Endodermal cell (in vitro differentiated cells): ENCODE results near the gene PDE4D. TPM values are rescaled to one million over a fixed set of nuclear protein-coding genes. Genes with fewer than 3 reads are reported as not detected.

Experiments
- DNase-seq: peaks from one replicate; pipeline ENCODE4 v3.0.0-alpha.2; 2017
- H3K27ac ChIP-seq: 2 replicates; pipeline ENCODE4 v1.5.1; 2013; ENCODE audit warnings: mild to moderate bottlenecking, low read depth, low read length, moderate library complexity
- H3K27me3 ChIP-seq: 2 replicates; pipeline ENCODE4 v1.6.1; 2013; ENCODE audit warnings: mild to moderate bottlenecking, low read length, moderate library complexity; ENCODE audit not compliant: insufficient read depth, control insufficient read depth, poor library complexity, severe bottlenecking
- H3K36me3 ChIP-seq: 2 replicates; pipeline ENCODE4 v1.7.0; 2013; ENCODE audit warnings: mild to moderate bottlenecking, low read length, moderate library complexity; ENCODE audit not compliant: control insufficient read depth, insufficient read depth
- H3K4me1 ChIP-seq: one replicate; pipeline ENCODE4 v1.7.0; 2013; ENCODE audit warnings: low read length; ENCODE audit not compliant: control insufficient read depth, insufficient read depth
- H3K4me3 ChIP-seq: 2 replicates; pipeline ENCODE4 v1.5.1; 2013; ENCODE audit warnings: mild to moderate bottlenecking, low read length, moderate library complexity
- H3K9ac ChIP-seq: 2 replicates; pipeline ENCODE4 v1.6.1; 2013; ENCODE audit warnings: mild to moderate bottlenecking, low read length, moderate library complexity; ENCODE audit not compliant: poor library complexity, severe bottlenecking; ENCODE audit errors: extremely low read depth
- H3K9me3 ChIP-seq: 2 replicates; pipeline ENCODE4 v1.6.1; 2013; ENCODE audit warnings: mild to moderate bottlenecking, low read length, moderate library complexity; ENCODE audit not compliant: control insufficient read depth
- H3K27ac Mint-ChIP-seq: 2 replicates; pipeline ENCODE4 v1.8.0; 2020; ENCODE audit warnings: mixed read lengths
- H3K27me3 Mint-ChIP-seq: 2 replicates; pipeline ENCODE4 v1.8.0; 2021; ENCODE audit warnings: mild to moderate bottlenecking, mixed read lengths; ENCODE audit not compliant: insufficient read depth
- H3K36me3 Mint-ChIP-seq: 2 replicates; pipeline ENCODE4 v1.8.0; 2020; ENCODE audit warnings: low read depth, mixed read lengths
- H3K4me1 Mint-ChIP-seq: 2 replicates; pipeline ENCODE4 v1.8.0; 2020; ENCODE audit warnings: mixed read lengths
- H3K4me3 Mint-ChIP-seq: 2 replicates; pipeline ENCODE4 v1.8.0; 2020; ENCODE audit warnings: mild to moderate bottlenecking, moderate library complexity, mixed read lengths
- H3K9me3 Mint-ChIP-seq: 2 replicates; pipeline ENCODE4 v1.8.0; 2020; ENCODE audit warnings: mild to moderate bottlenecking, mixed read lengths
- whole genome bisulfite sequencing, 2 experiments: methylation state at CpG; one replicate each; pipeline versions ENCODE4 v1.1.5 to v1.1.7; 2013; ENCODE audit warnings: missing lambda C conversion rate in 2 of 2, mixed read lengths in 1 of 2; ENCODE audit not compliant: insufficient coverage in 1 of 2, insufficient read length in 1 of 2; 5-methylcytosine and 5-hydroxymethylcytosine counted together
- total RNA-seq, 2 donors: library from RNA; stranded (reverse); fragmentation: NEBNext Ultra II Directional in 1 of 2; extraction: Animal tissue kit (Norgen Biotek cat#: 25700) in 1 of 2; gene quantifications; 2 replicates in 1 of 2; 3 replicates in 1 of 2; pipeline ENCODE4 v1.2.1, GENCODE V29; 2021
- TF ChIP-seq, protein P1 (sequence below): fragments of 200-600 bp; sonication (generic); conservative IDR thresholded peaks from 2 replicates; pipeline ENCODE4 v1.5.0; 2021; ENCODE audit warnings: antibody characterized with exemption, mild to moderate bottlenecking

PDE4D gene
- total RNA-seq, 2 donors from 2014 or later = 9.2 to 11.4 TPM

DNA sequence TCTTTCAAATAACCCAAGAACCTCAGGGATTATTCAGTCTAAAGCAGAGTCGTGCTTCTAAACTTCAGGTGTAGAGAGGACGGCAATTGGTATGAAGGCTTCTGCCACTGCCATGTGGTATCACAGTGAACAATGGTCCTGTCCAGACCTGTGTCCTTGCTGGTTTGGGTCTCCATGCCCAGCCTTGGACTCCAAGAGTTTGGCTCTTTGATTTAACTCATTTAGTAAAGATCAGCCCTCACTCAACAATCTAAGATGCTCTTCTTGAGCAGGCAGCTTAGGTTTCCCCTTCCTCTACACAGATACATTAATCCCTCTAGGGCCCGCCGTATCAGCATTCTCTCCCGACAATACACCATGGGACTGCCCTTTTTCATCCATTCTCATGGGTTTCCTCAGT, 792.7 kb downstream of the PDE4D start:
- Histone ChIP-seq H3K9me3 (no peaks in the 10 kb centered on the region), H3K4me3 (no peak overlapping the region), H3K27me3 (no peaks in the 10 kb centered on the region), H3K27ac (no peak overlapping the region), H3K9ac (no peak overlapping the region), H3K4me1 (no peaks in the 10 kb centered on the region), H3K36me3 (no peaks in the 10 kb centered on the region)
- H3K9me3 Mint-ChIP-seq = no peaks in the 10 kb centered on the region
- H3K4me1 Mint-ChIP-seq = peaks cover 1% of the 10 kb centered on the region
- WGBS, 2 experiments = 95 to 96% methylated on average over 4 to 5 of the region's 5 CpGs
- H3K4me3 Mint-ChIP-seq = no peak overlapping the region
- no peaks in the 10 kb centered on the region for H3K27me3 Mint-ChIP-seq
- no peaks in the 10 kb centered on the region for H3K36me3 Mint-ChIP-seq
- no peak for DNase-seq
- TF ChIP-seq, protein P1, sequence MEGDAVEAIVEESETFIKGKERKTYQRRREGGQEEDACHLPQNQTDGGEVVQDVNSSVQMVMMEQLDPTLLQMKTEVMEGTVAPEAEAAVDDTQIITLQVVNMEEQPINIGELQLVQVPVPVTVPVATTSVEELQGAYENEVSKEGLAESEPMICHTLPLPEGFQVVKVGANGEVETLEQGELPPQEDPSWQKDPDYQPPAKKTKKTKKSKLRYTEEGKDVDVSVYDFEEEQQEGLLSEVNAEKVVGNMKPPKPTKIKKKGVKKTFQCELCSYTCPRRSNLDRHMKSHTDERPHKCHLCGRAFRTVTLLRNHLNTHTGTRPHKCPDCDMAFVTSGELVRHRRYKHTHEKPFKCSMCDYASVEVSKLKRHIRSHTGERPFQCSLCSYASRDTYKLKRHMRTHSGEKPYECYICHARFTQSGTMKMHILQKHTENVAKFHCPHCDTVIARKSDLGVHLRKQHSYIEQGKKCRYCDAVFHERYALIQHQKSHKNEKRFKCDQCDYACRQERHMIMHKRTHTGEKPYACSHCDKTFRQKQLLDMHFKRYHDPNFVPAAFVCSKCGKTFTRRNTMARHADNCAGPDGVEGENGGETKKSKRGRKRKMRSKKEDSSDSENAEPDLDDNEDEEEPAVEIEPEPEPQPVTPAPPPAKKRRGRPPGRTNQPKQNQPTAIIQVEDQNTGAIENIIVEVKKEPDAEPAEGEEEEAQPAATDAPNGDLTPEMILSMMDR = no peak
- no peak overlapping the region for H3K27ac Mint-ChIP-seq

DNA sequence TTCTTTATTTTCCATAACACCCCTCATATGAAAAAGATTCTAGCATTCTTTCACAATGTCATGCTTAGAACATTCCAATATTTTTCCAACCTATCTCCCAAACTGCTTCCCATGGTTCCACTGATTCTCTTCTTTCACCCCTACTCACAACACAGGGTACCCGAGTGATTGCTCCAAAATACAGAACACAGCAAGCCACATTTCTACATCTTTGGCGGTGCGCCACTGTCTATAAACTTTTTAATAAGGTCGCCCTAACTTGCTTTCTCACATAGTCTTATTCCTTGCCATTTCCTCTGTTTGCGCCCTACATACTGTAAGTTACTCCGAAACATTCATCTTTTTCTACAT, 793.6 kb downstream of the PDE4D start:
- no peak overlapping the region for H3K27ac Mint-ChIP-seq

DNA sequence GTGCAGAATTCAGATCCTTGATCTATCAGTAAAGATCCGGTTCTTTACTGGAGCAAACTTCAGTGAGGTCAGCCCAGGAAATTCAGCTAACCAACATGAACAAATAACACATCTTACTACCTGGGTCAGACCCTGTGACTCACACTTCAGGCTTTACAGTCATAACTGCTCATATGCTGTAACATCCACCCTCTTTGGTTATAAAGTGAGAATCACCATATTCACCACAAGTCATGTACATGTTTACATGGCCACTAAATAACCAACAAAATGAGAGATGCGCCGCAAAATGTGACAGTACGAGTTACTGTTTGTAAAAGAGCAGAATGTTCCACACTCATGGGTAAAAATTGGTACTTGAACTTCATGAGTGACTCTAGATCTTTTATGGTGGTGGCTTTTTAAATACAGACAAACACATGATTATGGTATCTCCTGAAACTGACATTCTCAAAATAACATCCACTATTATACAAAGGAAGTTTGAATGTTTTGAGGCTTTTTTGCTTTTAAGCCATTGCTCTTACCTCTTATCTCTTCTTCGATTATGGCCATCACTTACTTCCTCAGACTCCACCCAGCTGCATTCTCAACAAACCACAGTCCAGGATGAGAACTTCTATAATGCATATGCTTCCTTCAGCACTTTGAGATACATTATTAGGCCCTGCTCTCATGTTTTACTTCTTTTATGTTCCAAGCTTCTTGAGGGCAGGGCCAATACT, 794.1 kb downstream of the PDE4D start:
- H3K9me3 ChIP-seq = no peaks in the 10 kb centered on the region
- H3K36me3 ChIP-seq = no peaks in the 10 kb centered on the region
- no peaks in the 10 kb centered on the region for H3K27me3 ChIP-seq
- Mint-ChIP-seq H3K4me1 (peaks cover 1% of the 10 kb centered on the region), H3K9me3 (no peaks in the 10 kb centered on the region), H3K4me3 (no peak overlapping the region), H3K27me3 (no peaks in the 10 kb centered on the region), H3K36me3 (no peaks in the 10 kb centered on the region), H3K27ac (no peak overlapping the region)
- H3K4me1 ChIP-seq = no peaks in the 10 kb centered on the region
- no peak overlapping the region for H3K9ac ChIP-seq
- 91 to 95% methylated on average over 2 to 5 of the region's 5 CpGs for WGBS, 2 experiments
- TF ChIP-seq, protein P1 = no peak
- H3K4me3 ChIP-seq = no peak overlapping the region
- DNase-seq = no peak
- no peak overlapping the region for H3K27ac ChIP-seq

More for the DNA sequence above, 793.6 kb downstream of the PDE4D start:
- no peak for DNase-seq
- no peak overlapping the region for H3K27ac ChIP-seq
- H3K4me3 ChIP-seq = no peak overlapping the region
- no peaks in the 10 kb centered on the region for H3K4me1 ChIP-seq
- TF ChIP-seq, protein P1 = no peak
- H3K36me3 ChIP-seq = no peaks in the 10 kb centered on the region
- 91 to 98% methylated on average over 6 of the region's 6 CpGs for WGBS, 2 experiments
- no peak overlapping the region for H3K9ac ChIP-seq
- Mint-ChIP-seq H3K27me3 (no peaks in the 10 kb centered on the region), H3K4me3 (no peak overlapping the region), H3K36me3 (no peaks in the 10 kb centered on the region), H3K9me3 (no peaks in the 10 kb centered on the region), H3K4me1 (peaks cover 1% of the 10 kb centered on the region)
- no peaks in the 10 kb centered on the region for H3K9me3 ChIP-seq
- H3K27me3 ChIP-seq = no peaks in the 10 kb centered on the region
